PC-3 (cell line): ENCODE data around the gene PDZRN3. TPM values are rescaled to one million over a fixed set of nuclear protein-coding genes. Genes with fewer than 3 reads are reported as not detected.

Experiments
- ATAC-seq: fragments of 200-7000 bp; cut with Tn5 transposase; 2 replicates; pipeline ENCODE4 v1.9.1; 2020; ENCODE audit warnings: mild to moderate bottlenecking, moderate library complexity
- BruUV-seq: library from RNA; stranded (reverse); fragments of 400-500 nt; replicated peaks from 2 replicates; lab custom pipeline; 2021; lab: Mats Ljungman, UMichigan
- CTCF ChIA-PET: fragments of 300-600 bp; sonication (Branson Sonifier 250); formaldehyde crosslinking; loops from one replicate; lab custom pipeline; 2022; ENCODE audit warnings: antibody characterized with exemption; lab: Charles Lee
- POLR2A ChIA-PET: fragments of 300-600 bp; sonication (Branson Sonifier 250); formaldehyde crosslinking; loops from one replicate; lab custom pipeline; 2022; ENCODE audit warnings: antibody characterized with exemption; ENCODE audit not compliant: unreplicated experiment; lab: Charles Lee
- DNase-seq: peaks from one replicate; pipeline ENCODE4 v3.0.0-alpha.2; 2015
- H2AFZ ChIP-seq: fragments of 300-600 bp; sonication (generic); 2 replicates; pipeline ENCODE4 v1.6.0; 2016; ENCODE audit warnings: antibody characterized with exemption, low read length
- H3F3A ChIP-seq: fragments of 300-600 bp; sonication (generic); one replicate; pipeline ENCODE4 v1.6.0; 2017; ENCODE audit warnings: antibody characterized with exemption, low read length, control low read depth, mild to moderate bottlenecking; ENCODE audit not compliant: unreplicated experiment
- H3K27ac ChIP-seq: fragments of 300-600 bp; sonication (generic); 2 replicates; pipeline ENCODE4 v1.5.1; 2016; ENCODE audit warnings: mild to moderate bottlenecking, low read length
- H3K27me3 ChIP-seq: fragments of 300-600 bp; sonication (generic); 2 replicates; pipeline ENCODE4 v1.6.1; 2016; ENCODE audit warnings: low read length, mixed read lengths
- H3K36me3 ChIP-seq: fragments of 300-600 bp; sonication (generic); 2 replicates; pipeline ENCODE4 v1.6.1; 2016; ENCODE audit warnings: low read depth, mixed run types, low read length, mixed read lengths
- H3K4me1 ChIP-seq: fragments of 300-600 bp; sonication (generic); 2 replicates; pipeline ENCODE4 v1.5.1; 2016; ENCODE audit warnings: low read length; ENCODE audit not compliant: insufficient read depth
- H3K4me2 ChIP-seq: fragments of 300-600 bp; sonication (generic); 2 replicates; pipeline ENCODE4 v1.6.0; 2016; ENCODE audit warnings: low read length
- H3K4me3 ChIP-seq: fragments of 300-600 bp; sonication (generic); 2 replicates; pipeline ENCODE4 v1.5.1; 2016; ENCODE audit warnings: mild to moderate bottlenecking, low read length, mixed read lengths
- H3K79me2 ChIP-seq: fragments of 300-600 bp; sonication (generic); 2 replicates; pipeline ENCODE4 v1.6.1; 2017; ENCODE audit warnings: low read length, mixed read lengths
- H3K9ac ChIP-seq: fragments of 300-600 bp; sonication (generic); 2 replicates; pipeline ENCODE4 v1.6.0; 2016; ENCODE audit warnings: mild to moderate bottlenecking, low read length
- H3K9me2 ChIP-seq: fragments of 300-600 bp; sonication (generic); replicated peaks from 2 replicates; pipeline ENCODE4 v1.6.1; 2016; ENCODE audit warnings: mixed run types, low read length, mixed read lengths
- H3K9me3 ChIP-seq: fragments of 300-600 bp; sonication (generic); 2 replicates; pipeline ENCODE4 v1.6.1; 2016; ENCODE audit warnings: low read length, mixed read lengths
- H4K20me1 ChIP-seq: fragments of 300-600 bp; sonication (generic); 2 replicates; pipeline ENCODE4 v1.6.1; 2016; ENCODE audit warnings: low read length, mixed read lengths
- CTCF ChIP-seq: fragments of 300-600 bp; sonication (generic); conservative IDR thresholded peaks from 2 replicates; pipeline ENCODE4 v1.5.1; 2017; ENCODE audit warnings: antibody characterized with exemption, low read depth, mild to moderate bottlenecking, low read length
- EZH2 ChIP-seq: fragments of 300-600 bp; sonication (generic); IDR thresholded peaks from one replicate; pipeline ENCODE4 v1.6.1; 2017; ENCODE audit warnings: antibody characterized with exemption, mild to moderate bottlenecking, low read length; ENCODE audit not compliant: unreplicated experiment
- EZH2phosphoT487 ChIP-seq: fragments of 300-600 bp; sonication (generic); IDR thresholded peaks from 2 replicates; pipeline ENCODE4 v1.6.1; 2018; ENCODE audit warnings: mild to moderate bottlenecking, antibody characterized with exemption, low read length, borderline replicate concordance
- intact Hi-C: fragments of 100-400 bp; cut with micrococcal nuclease; formaldehyde crosslinking; loops from 2 replicates; pipeline ENCODE4 v1.9.0; 2023
- total RNA-seq: library from RNA; depleted of rRNA; stranded (reverse); fragments of >200 nt; gene quantifications from 2 replicates; pipeline ENCODE4 v1.2.3, GENCODE V29; 2014

PDZRN3 gene
- total RNA-seq, 1 experiment from 2014 or later, result not detected

- H3K9me3 ChIP-seq, result no peaks in the 10 kb centered on the region
- H2AFZ ChIP-seq, result no peak overlapping the region
- no peak overlapping the region for H3K27ac ChIP-seq
- H3K79me2 ChIP-seq, result no peaks in the 10 kb centered on the region
- BruUV-seq, result no TSS peak
- POLR2A ChIA-PET, result no interaction called here
- H4K20me1 ChIP-seq, result no peaks in the 10 kb centered on the region
- DNase-seq (no peak), ATAC-seq (no peak)
- CTCF ChIA-PET, result no interaction called here
- no peak overlapping the region for H3K4me3 ChIP-seq
- no peak overlapping the region for H3K9ac ChIP-seq
- intact Hi-C loops, result no loop called here
- no peak overlapping the region for H3K4me2 ChIP-seq
- no peaks in the 10 kb centered on the region for H3F3A ChIP-seq
- no peaks in the 10 kb centered on the region for H3K4me1 ChIP-seq
- no peak for TF ChIP-seq EZH2
- no peak for TF ChIP-seq CTCF
- TF ChIP-seq EZH2phosphoT487, result no peak
- no peaks in the 10 kb centered on the region for H3K9me2 ChIP-seq
- 0 out of 2 replicates have a peak, but pooled peaks cover 4% of the 10 kb centered on the region for H3K27me3 ChIP-seq
- no peaks in the 10 kb centered on the region for H3K36me3 ChIP-seq
These were observed 133.5 kb downstream of the PDZRN3 start for GRCh38 chr3:73491287-73491662.

DNA sequence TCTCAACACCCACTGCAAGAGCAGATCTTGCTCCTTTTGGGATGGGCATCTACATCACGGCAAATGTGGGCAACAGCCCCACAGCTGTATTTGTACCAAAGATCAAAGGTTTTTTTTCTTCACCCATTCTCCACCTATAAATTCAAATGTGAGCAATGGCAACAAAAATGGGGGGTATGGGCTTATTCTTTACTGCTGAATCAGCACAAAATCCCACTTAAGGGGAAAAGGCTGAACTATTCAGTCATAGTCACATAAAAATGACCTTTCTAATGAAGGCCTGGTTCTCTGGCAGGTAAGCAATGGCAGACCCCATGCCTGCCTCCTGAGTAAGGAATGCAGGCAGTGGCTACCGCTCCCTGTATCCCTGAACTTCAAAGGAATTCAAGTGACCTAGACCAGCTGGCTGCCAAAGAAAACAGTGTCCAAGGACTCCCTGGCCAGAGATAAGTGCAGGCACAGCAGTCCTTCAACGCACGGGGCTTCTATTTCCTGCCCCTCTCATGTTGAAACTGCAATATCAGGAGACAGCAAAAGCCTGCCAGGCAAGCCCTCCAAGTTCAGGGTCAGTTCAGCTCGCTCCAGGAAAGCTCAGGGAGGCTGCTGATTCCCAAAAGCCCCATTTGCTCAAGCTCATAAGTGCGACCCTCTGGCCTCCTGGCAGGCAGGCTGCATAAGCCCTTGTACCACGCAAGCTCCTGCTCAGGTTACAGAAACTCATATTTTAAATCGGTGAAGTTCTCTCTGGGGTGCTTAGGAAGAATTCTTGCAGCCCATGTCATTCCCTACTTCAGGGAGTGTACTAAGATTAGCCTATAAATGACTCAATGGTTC is 134.1 kb downstream of the PDZRN3 start:
- intact Hi-C loops, result no loop called here
- no TSS peak for BruUV-seq
- no peak for TF ChIP-seq EZH2phosphoT487
- TF ChIP-seq EZH2, result no peak
- H3K9ac ChIP-seq, result no peak overlapping the region
- ATAC-seq, result no peak
- ChIA-PET CTCF (no interaction called here), POLR2A (no interaction called here)
- H3K9me2 ChIP-seq, result no peaks in the 10 kb centered on the region
- H4K20me1 ChIP-seq, result no peaks in the 10 kb centered on the region
- H3K36me3 ChIP-seq, result no peaks in the 10 kb centered on the region
- no peak overlapping the region for H3K4me3 ChIP-seq
- no peak overlapping the region for H3K4me2 ChIP-seq
- no peak overlapping the region for H3K27ac ChIP-seq
- H3K4me1 ChIP-seq, result no peaks in the 10 kb centered on the region
- H2AFZ ChIP-seq, result no peak overlapping the region
- H3K79me2 ChIP-seq, result no peaks in the 10 kb centered on the region
- no peaks in the 10 kb centered on the region for H3F3A ChIP-seq
- no peak for DNase-seq
- H3K27me3 ChIP-seq, result 0 out of 2 replicates have a peak, but pooled peaks cover 2% of the 10 kb centered on the region
- H3K9me3 ChIP-seq, result no peaks in the 10 kb centered on the region

DNA sequence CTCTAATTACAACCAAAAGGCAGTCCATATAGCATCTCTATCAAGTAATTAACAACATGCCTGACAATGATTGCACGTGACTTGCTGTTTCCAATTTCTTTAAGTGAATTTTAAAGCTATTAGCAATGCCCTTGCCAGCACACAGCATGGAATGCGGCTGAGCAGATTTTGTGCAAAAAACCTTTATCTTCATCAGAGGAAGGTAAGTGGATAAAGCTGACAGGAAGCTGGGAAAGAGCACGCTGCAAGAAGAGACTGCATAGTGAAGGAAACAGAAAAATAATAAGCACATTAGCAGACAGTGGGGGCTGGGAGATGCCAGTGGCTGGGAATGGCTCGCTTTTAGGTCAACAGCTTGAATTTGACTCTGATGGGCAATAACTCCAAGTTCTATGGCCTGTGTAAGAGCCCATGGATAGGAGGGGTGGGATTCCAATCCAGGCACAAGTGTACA is 138.8 kb downstream of the PDZRN3 start:
- ATAC-seq (no peak), DNase-seq (no peak)
- ChIA-PET POLR2A (no interaction called here), CTCF (interaction anchor here (0.6 kb wide), 1 partner anchor 295 kb away, joined by 9 read pairs; no protein-coding TSS in a partner anchor)
- no peaks in the 10 kb centered on the region for H3K9me3 ChIP-seq
- no peak overlapping the region for H3K4me2 ChIP-seq
- H3K4me3 ChIP-seq, result no peak overlapping the region
- TF ChIP-seq EZH2phosphoT487 (no peak), EZH2 (no peak), CTCF (no peak)
- no peaks in the 10 kb centered on the region for H3K9me2 ChIP-seq
- H3K4me1 ChIP-seq, result no peaks in the 10 kb centered on the region
- no TSS peak for BruUV-seq
- H3K9ac ChIP-seq, result no peak overlapping the region
- no peak overlapping the region for H3K27ac ChIP-seq
- H3K79me2 ChIP-seq, result no peaks in the 10 kb centered on the region
- H4K20me1 ChIP-seq, result no peaks in the 10 kb centered on the region
- H3K27me3 ChIP-seq, result peaks cover 21% of the 10 kb centered on the region
- intact Hi-C loops, result no loop called here
- no peaks in the 10 kb centered on the region for H3F3A ChIP-seq
- H2AFZ ChIP-seq, result no peak overlapping the region
- no peaks in the 10 kb centered on the region for H3K36me3 ChIP-seq
